D721Med (cell line): ENCODE results near the gene TDRD9.

Source experiments
- DNase-seq: peaks from one replicate; pipeline ENCODE4 v3.0.0; 2011; ENCODE audit warnings: low spot score; ENCODE audit not compliant: insufficient read length
- FAIRE-seq: peaks from 2 replicates; lab custom pipeline; 2011; peaks lifted over from hg19 to GRCh38; lab: Jason Lieb, UNC
- CTCF ChIP-seq: IDR thresholded peaks from 2 replicates; pipeline ENCODE4 v1.5.1; 2012; ENCODE audit warnings: mild to moderate bottlenecking, control low read depth; ENCODE audit not compliant: insufficient read depth; ENCODE audit errors: missing control alignments

Gene TDRD9

DNA sequence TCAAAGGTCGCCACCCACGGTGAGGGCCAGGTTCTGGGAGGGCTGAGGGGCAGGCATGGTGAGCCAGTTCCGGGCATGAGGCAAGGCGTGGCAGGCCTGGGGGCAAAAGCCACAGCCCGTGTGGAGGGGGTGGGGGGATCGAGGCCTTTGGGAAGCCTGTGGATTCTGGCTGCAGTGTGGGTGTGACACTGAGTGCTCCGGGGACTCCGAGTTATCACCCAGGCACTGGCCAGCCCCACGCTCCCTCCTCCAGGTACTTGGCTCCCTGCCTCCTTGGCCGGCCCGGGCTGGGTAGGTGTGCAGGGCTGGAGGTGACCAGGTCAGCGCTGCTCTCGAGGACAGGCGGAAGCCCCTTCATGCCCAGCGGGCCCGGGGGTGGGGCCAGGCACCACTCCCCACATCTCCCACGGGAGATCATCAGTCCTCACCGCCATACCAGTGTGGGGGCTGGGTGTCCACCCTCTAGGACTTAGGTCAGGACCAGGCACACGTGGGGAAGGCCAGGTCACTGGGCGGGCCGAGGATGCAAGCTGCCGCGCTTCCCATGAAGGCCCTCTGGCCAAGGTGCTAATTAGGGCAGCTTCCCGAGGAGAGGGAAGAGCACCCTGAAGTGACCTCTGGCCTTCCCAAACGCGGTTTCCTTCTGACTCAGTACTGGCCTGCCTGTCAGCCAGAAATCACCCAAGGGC, 34.1 kb upstream of the TDRD9 start:
- FAIRE-seq (no peak), DNase-seq (no peak)
- TF ChIP-seq CTCF: no peak

GRCh38 chr14:103894723-103895059, 33.6 kb upstream of the TDRD9 start:
- DNase-seq: no peak
- TF ChIP-seq CTCF: no peak
- FAIRE-seq: no peak

GRCh38 chr14:103896578-103896977, 31.7 kb upstream of the TDRD9 start:
- DNase-seq (no peak), FAIRE-seq (no peak)
- no peak for TF ChIP-seq CTCF

GRCh38 chr14:103897075-103897947, 30.9 kb upstream of the TDRD9 start:
- DNase-seq (no peak), FAIRE-seq (no peak)
- TF ChIP-seq CTCF: no peak

- FAIRE-seq (no peak), DNase-seq (no peak)
- no peak for TF ChIP-seq CTCF
Observed at GRCh38 chr14:103898204-103898603, 30.1 kb upstream of the TDRD9 start.

DNA sequence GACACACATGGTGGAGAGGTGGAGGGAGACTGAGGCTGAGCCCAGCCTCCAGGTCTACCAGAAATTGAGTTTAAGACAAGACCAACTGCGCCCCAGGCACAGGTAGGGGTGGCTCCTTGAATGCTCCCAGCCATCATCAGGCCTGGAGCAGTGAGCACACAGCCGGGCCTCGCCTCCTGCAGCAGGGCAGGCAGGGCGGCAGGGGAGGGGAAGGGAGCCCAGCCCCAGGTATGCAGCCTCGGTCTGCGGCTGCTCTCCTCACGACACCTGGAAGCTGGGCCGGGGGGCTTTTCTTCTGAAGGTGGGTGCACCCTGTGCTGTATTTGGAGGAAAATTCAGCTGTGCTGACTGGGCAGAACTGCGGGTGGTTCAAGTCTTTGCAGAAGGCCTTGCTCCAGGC, 29.5 kb upstream of the TDRD9 start:
- DNase-seq: no peak
- no peak for TF ChIP-seq CTCF
- FAIRE-seq: no peak

- DNase-seq: no peak
- FAIRE-seq: no peak
- no peak for TF ChIP-seq CTCF
Observed at GRCh38 chr14:103899316-103899715, 28.9 kb upstream of the TDRD9 start.
